Measurements from ENCODE around the gene FLNC. TPM values are rescaled to one million over a fixed set of nuclear protein-coding genes. Genes with fewer than 3 reads are reported as not detected.

The FLNC gene
- total and polyA plus RNA-seq, 9 of the 15 experiments (the other 6 are each of a cell fraction or from before 2014, with no cell fraction given), result 0.90 to 155 (median 28.8) TPM

GRCh38 chr7:128876127-128876526 lies 45.9 kb downstream of the FLNC start:
- peaks cover 0 to 52% of the 10 kb centered on the region in 2 experiments; a peak in 3 of 5 replicates for H3K4me1 ChIP-seq (replicated peaks in 1 of 2; ENCODE audit: control insufficient read depth in 2 of 2, insufficient read depth in 2 of 2, low read length in 2 of 2)
- ChIA-PET POLR2A (interaction anchor here (1.2 to 1.8 kb wide), 3 partner anchors 9 to 120 kb away, joined by 4 to 9 read pairs (median 6); partner anchors contain the start of gene ATP6V1F), CTCF (ENCODE audit: low intra/inter-chr PET ratio) (interaction anchor here (4.9 kb wide), 1 partner anchor 448 kb away, joined by 50 read pairs; no protein-coding TSS in a partner anchor)
- H3K4me2 ChIP-seq (ENCODE audit: insufficient read depth, low read length), result no peak overlapping the region
- H3K9me3 ChIP-seq (replicated peaks; ENCODE audit: control insufficient read depth, insufficient read depth, low read depth, low read length), result no peaks in the 10 kb centered on the region
- ATAC-seq (no peak), FAIRE-seq (no peak), DNase-seq (ENCODE audit: extremely low read depth in 1 of 4, low spot score in 3 of 4) (no peak)
- no peaks in the 10 kb centered on the region; the same call in 1 of the 2 replicates for H4K20me1 ChIP-seq (replicated peaks; ENCODE audit: control insufficient read depth, insufficient read depth, low read length)
- no peak overlapping the region for H2AFZ ChIP-seq (ENCODE audit: low read depth, low read length)
- H3K9me1 ChIP-seq (ENCODE audit: control insufficient read depth, insufficient read depth, low read length), result no peaks in the 10 kb centered on the region
- WGBS (ENCODE audit: insufficient coverage, low coverage, missing lambda C conversion rate), result 7% methylated on average over 3 of the region's 3 CpGs
- in situ Hi-C loops (cut with MboI), result loop anchor here (5.0 kb wide), 1 partner anchor 399 kb away; the partner anchor contains the start of gene METTL2B
- H3K9ac ChIP-seq (ENCODE audit: insufficient read depth in 1 of 2, low read depth in 2 of 2, low read length in 2 of 2), result peak overlapping the region in 1 of 2 experiments; percentile 65; a peak in 1 of 4 replicates
- H3K4me3 ChIP-seq, result no peak overlapping the region
- no peak overlapping the region for H3K27ac ChIP-seq (ENCODE audit: extremely low read depth, low read depth, low read length)
- no peaks in the 10 kb centered on the region for H3K36me3 ChIP-seq (ENCODE audit: control insufficient read depth, insufficient read depth, low read length)
- no TSS peak for BruUV-seq (replicated peaks)
- no peaks in the 10 kb centered on the region for H3K27me3 ChIP-seq (ENCODE audit: control insufficient read depth in 2 of 2, insufficient read depth in 2 of 2, low read length in 2 of 2)
- TF ChIP-seq BHLHE40 (IDR thresholded peaks at IDR 0.05; ENCODE audit: low read length) (peak; percentile 50; the same call in 1 of the 2 replicates), MTF1 (CRISPR knock-in tag; IDR thresholded peaks at IDR 0.05; ENCODE audit: borderline replicate concordance) (no peak), ZNF12 (CRISPR knock-in tag; IDR thresholded peaks at IDR 0.05) (0 out of 2 replicates have a peak, but pooled peaks have one; percentile 28), ESRRA (IDR thresholded peaks at IDR 0.05; ENCODE audit: borderline replicate concordance, low read depth) (0 out of 2 replicates have a peak, but pooled peaks have one; percentile 48)
- intact Hi-C loops (cut with micrococcal nuclease), result no loop called here
- no peaks in the 10 kb centered on the region for H3K79me2 ChIP-seq (ENCODE audit: control insufficient read depth, insufficient read depth, low read length)

GRCh38 chr7:128876586-128876977 lies 46.4 kb downstream of the FLNC start:
- Histone ChIP-seq H3K4me2 (ENCODE audit: insufficient read depth, low read length) (no peak overlapping the region), H4K20me1 (replicated peaks; ENCODE audit: control insufficient read depth, insufficient read depth, low read length) (no peaks in the 10 kb centered on the region; the same call in 1 of the 2 replicates), H2AFZ (ENCODE audit: low read depth, low read length) (no peak overlapping the region), H3K9ac (ENCODE audit: insufficient read depth in 1 of 2, low read depth in 2 of 2, low read length in 2 of 2) (peak overlapping the region in 1 of 2 experiments; percentile 65; a peak in 2 of 4 replicates), H3K79me2 (ENCODE audit: control insufficient read depth, insufficient read depth, low read length) (no peaks in the 10 kb centered on the region), H3K4me1 (replicated peaks in 1 of 2; ENCODE audit: control insufficient read depth in 2 of 2, insufficient read depth in 2 of 2, low read length in 2 of 2) (peaks cover 0 to 54% of the 10 kb centered on the region in 2 experiments; a peak in 3 of 5 replicates), H3K36me3 (ENCODE audit: control insufficient read depth, insufficient read depth, low read length) (no peaks in the 10 kb centered on the region), H3K9me3 (replicated peaks; ENCODE audit: control insufficient read depth, insufficient read depth, low read depth, low read length) (no peaks in the 10 kb centered on the region), H3K9me1 (ENCODE audit: control insufficient read depth, insufficient read depth, low read length) (no peaks in the 10 kb centered on the region), H3K27ac (ENCODE audit: extremely low read depth, low read depth, low read length) (no peak overlapping the region), H3K27me3 (ENCODE audit: control insufficient read depth in 2 of 2, insufficient read depth in 2 of 2, low read length in 2 of 2) (no peaks in the 10 kb centered on the region), H3K4me3 (no peak overlapping the region)
- FAIRE-seq (no peak), DNase-seq (ENCODE audit: extremely low read depth in 1 of 4, low spot score in 3 of 4) (no peak), ATAC-seq (no peak)
- ChIA-PET CTCF (ENCODE audit: low intra/inter-chr PET ratio) (interaction anchor here (4.9 kb wide), 1 partner anchor 449 kb away, joined by 50 read pairs; no protein-coding TSS in a partner anchor), POLR2A (interaction anchor here (0.7 to 1.2 kb wide), 2 partner anchors 120 to 182 kb away, joined by 3 to 4 read pairs; no protein-coding TSS in a partner anchor)
- in situ Hi-C loops (cut with MboI) (loop anchor here (5.0 kb wide), 1 partner anchor 399 kb away; the partner anchor contains the start of gene METTL2B), intact Hi-C loops (cut with micrococcal nuclease) (no loop called here)
- 37% methylated on average over 5 of the region's 5 CpGs for WGBS (ENCODE audit: insufficient coverage, low coverage, missing lambda C conversion rate)
- no peak for TF ChIP-seq ETS1 (conservative IDR thresholded peaks at IDR 0.05; ENCODE audit: control insufficient read depth, low read depth, low read length)
- no peak for TF ChIP-seq PKNOX1 (IDR thresholded peaks at IDR 0.05)
- BruUV-seq (replicated peaks), result no TSS peak
